Left lung (tissue), 10 donors: ENCODE data around the gene GTPBP4. TPM values are rescaled to one million over a fixed set of nuclear protein-coding genes. Genes with fewer than 3 reads are reported as not detected.

ENCODE experiments used
- ATAC-seq: fragments of 200-7000 bp; cut with Tn5 transposase; one replicate; pipeline ENCODE4 v1.9.1; 2020; ENCODE audit warnings: moderate library complexity
- DNase-seq, 4 donors: peaks; one replicate each; pipeline ENCODE4 v3.0.0-alpha.2; 2013 to 2020
- H3K27ac ChIP-seq, 2 donors: fragments of 200-600 bp; sonication (generic) in 1 of 2; one replicate each; pipeline versions ENCODE4 v1.5.0 to v1.8.0; 2020 to 2021
- H3K27me3 ChIP-seq, 2 donors: fragments of 200-600 bp; sonication (generic) in 1 of 2; one replicate each; pipeline versions ENCODE4 v1.5.0 to v1.8.0; 2020 to 2021
- H3K36me3 ChIP-seq, 2 donors: fragments of 200-600 bp; sonication (generic) in 1 of 2; one replicate each; pipeline versions ENCODE4 v1.5.0 to v1.8.0; 2020 to 2021
- H3K4me1 ChIP-seq, 2 donors: fragments of 200-600 bp; one replicate each; pipeline ENCODE4 v1.8.0; 2021
- H3K4me3 ChIP-seq, 2 donors: fragments of 200-600 bp; sonication (generic) in 1 of 2; one replicate each; pipeline versions ENCODE4 v1.5.0 to v1.8.0; 2020 to 2021; ENCODE audit warnings: mild to moderate bottlenecking in 1 of 2
- H3K9me3 ChIP-seq, 2 donors: fragments of 200-600 bp; sonication (generic) in 1 of 2; one replicate each; pipeline versions ENCODE4 v1.5.0 to v1.8.0; 2020 to 2021
- CTCF ChIP-seq, 2 donors: fragments of 200-600 bp; sonication (generic) in 1 of 2; IDR thresholded peaks; one replicate each; pipeline versions ENCODE4 v1.5.0 to v1.8.0; 2021; ENCODE audit warnings: antibody characterized with exemption in 2 of 2
- intact Hi-C, 2 donors: fragments of 100-400 bp; cut with DNase I; formaldehyde crosslinking; loops; one replicate each; pipeline versions ENCODE4 v1.11.2 to v1.14.2; 2022
- polyA plus RNA-seq, 6 donors: library from polyadenylated mRNA; unstranded; fragments of 120-200 nt; gene quantifications; one replicate each; pipeline ENCODE4 v1.2.1, GENCODE V29; 2013; ENCODE audit not compliant: insufficient read length in 6 of 6
- total RNA-seq, 2 donors: library from RNA; stranded (reverse); fragmentation: NEBNext Ultra II Directional; extraction: Animal tissue kit (Norgen Biotek cat#: 25700); gene quantifications; one replicate each; pipeline ENCODE4 v1.2.1, GENCODE V29; 2021
- donor health status: DM: no; HTN: yes; CAD: no.
- donor health status: DM: no; HTN: no; CAD: no.

Gene GTPBP4
- total and polyA plus RNA-seq, 8 donors = 33.2 to 62.7 (median 50.5) TPM

- ATAC-seq = no peak
- TF ChIP-seq CTCF (IDR thresholded peaks at IDR 0.05) = no peak
- H3K27me3 ChIP-seq = no peaks in the 10 kb centered on the region
- no peaks in the 10 kb centered on the region for H3K9me3 ChIP-seq
- DNase-seq = no peak
- intact Hi-C loops = no loop called here
- H3K4me1 ChIP-seq = no peaks in the 10 kb centered on the region
- H3K27ac ChIP-seq = no peak overlapping the region
- H3K4me3 ChIP-seq = no peak overlapping the region
- no peaks in the 10 kb centered on the region for H3K36me3 ChIP-seq
These were observed 41.6 kb downstream of the GTPBP4 start for GRCh38 chr10:1029838-1030237.

GRCh38 chr10:1033601-1034000, 45.4 kb downstream of the GTPBP4 start:
- Histone ChIP-seq H3K27ac (no peak overlapping the region), H3K27me3 (no peaks in the 10 kb centered on the region), H3K36me3 (peaks cover 0 to 23% of the 10 kb centered on the region in 2 donors), H3K4me3 (no peak overlapping the region), H3K4me1 (no peaks in the 10 kb centered on the region), H3K9me3 (no peaks in the 10 kb centered on the region)
- intact Hi-C loops = no loop called here
- DNase-seq = no peak
- ATAC-seq = no peak
- TF ChIP-seq CTCF (IDR thresholded peaks at IDR 0.05) = no peak

- Histone ChIP-seq H3K27ac (no peak overlapping the region), H3K9me3 (no peaks in the 10 kb centered on the region), H3K36me3 (peaks cover 0 to 33% of the 10 kb centered on the region in 2 donors), H3K4me3 (no peak overlapping the region), H3K27me3 (no peaks in the 10 kb centered on the region), H3K4me1 (no peaks in the 10 kb centered on the region)
- intact Hi-C loops = no loop called here
- DNase-seq (no peak), ATAC-seq (no peak)
- no peak for TF ChIP-seq CTCF (IDR thresholded peaks at IDR 0.05)
These were observed 46.5 kb downstream of the GTPBP4 start for GRCh38 chr10:1034758-1035157.

- no peaks in the 10 kb centered on the region for H3K4me1 ChIP-seq
- intact Hi-C loops = no loop called here
- ATAC-seq (no peak), DNase-seq (no peak)
- H3K4me3 ChIP-seq = no peak overlapping the region
- peaks cover 0 to 37% of the 10 kb centered on the region in 2 donors for H3K36me3 ChIP-seq
- no peaks in the 10 kb centered on the region for H3K27me3 ChIP-seq
- no peak overlapping the region for H3K27ac ChIP-seq
- no peaks in the 10 kb centered on the region for H3K9me3 ChIP-seq
- TF ChIP-seq CTCF (IDR thresholded peaks at IDR 0.05) = no peak
These were observed 47.0 kb downstream of the GTPBP4 start for GRCh38 chr10:1035201-1035600.

GRCh38 chr10:1036341-1036791, 48.1 kb downstream of the GTPBP4 start:
- DNase-seq (no peak), ATAC-seq (peak; percentile 36)
- H3K4me1 ChIP-seq = no peaks in the 10 kb centered on the region
- H3K36me3 ChIP-seq = peaks cover 3 to 49% of the 10 kb centered on the region in 2 donors
- H3K27me3 ChIP-seq = no peaks in the 10 kb centered on the region
- no peak overlapping the region for H3K4me3 ChIP-seq
- no peaks in the 10 kb centered on the region for H3K9me3 ChIP-seq
- no peak overlapping the region for H3K27ac ChIP-seq
- intact Hi-C loops = no loop called here
- no peak for TF ChIP-seq CTCF (IDR thresholded peaks at IDR 0.05)
